DND-41 (cell line): ENCODE data around the gene LRRC47.

ENCODE experiments used
- ATAC-seq: fragments of 200-7000 bp; cut with Tn5 transposase; 3 replicates; pipeline ENCODE4 v1.9.1; 2021; ENCODE audit warnings: low read depth; ENCODE audit not compliant: insufficient read depth
- DNase-seq: peaks from one replicate; pipeline ENCODE4 v3.0.0-alpha.2; 2020
- H2AFZ ChIP-seq: 2 replicates; pipeline ENCODE4 v1.6.0; 2012; ENCODE audit warnings: low read depth, low read length
- H3K27ac ChIP-seq: 2 replicates; pipeline ENCODE4 v1.5.1; 2012; ENCODE audit warnings: low read length, inconsistent platforms
- H3K27me3 ChIP-seq: fragments of 200-600 bp; sonication (generic); 2 replicates; pipeline ENCODE4 v1.6.0; 2012; ENCODE audit warnings: low read length, mild to moderate bottlenecking, inconsistent platforms; ENCODE audit not compliant: insufficient read depth, poor library complexity
- H3K36me3 ChIP-seq: 2 replicates; pipeline ENCODE4 v1.5.1; 2012; ENCODE audit warnings: low read length, inconsistent platforms; ENCODE audit not compliant: insufficient read depth
- H3K4me1 ChIP-seq: 2 replicates; pipeline ENCODE4 v1.5.1; 2012; ENCODE audit warnings: mild to moderate bottlenecking, low read length; ENCODE audit not compliant: insufficient read depth
- H3K4me2 ChIP-seq: 2 replicates; pipeline ENCODE4 v1.6.0; 2012; ENCODE audit warnings: mild to moderate bottlenecking, moderate library complexity, low read length, inconsistent platforms; ENCODE audit not compliant: insufficient read depth
- H3K4me3 ChIP-seq, 2 experiments: fragments of 200-600 bp in 1 of 2; shearing (Covaris generic) in 1 of 2; 2 replicates each; pipeline ENCODE4 v1.5.1; 2012 to 2016; ENCODE audit warnings: inconsistent platforms in 2 of 2, low read length in 2 of 2, mild to moderate bottlenecking in 2 of 2, low read depth in 1 of 2, moderate library complexity in 1 of 2
- H3K79me2 ChIP-seq: 2 replicates; pipeline ENCODE4 v1.6.0; 2012; ENCODE audit warnings: low read length, inconsistent platforms; ENCODE audit not compliant: insufficient read depth
- H3K9ac ChIP-seq: 2 replicates; pipeline ENCODE4 v1.6.0; 2012; ENCODE audit warnings: low read depth, mild to moderate bottlenecking, inconsistent platforms, low read length, moderate library complexity
- H3K9me3 ChIP-seq: 2 replicates; pipeline ENCODE4 v1.5.1; 2012; ENCODE audit warnings: low read length, moderate library complexity, mild to moderate bottlenecking, inconsistent platforms; ENCODE audit not compliant: insufficient read depth, severe bottlenecking
- H4K20me1 ChIP-seq: 2 replicates; pipeline ENCODE4 v1.6.0; 2012; ENCODE audit warnings: low read length; ENCODE audit not compliant: insufficient read depth
- EZH2 ChIP-seq: IDR thresholded peaks from 3 replicates; pipeline ENCODE4 v1.6.1; 2012; ENCODE audit warnings: borderline replicate concordance, low read depth, mild to moderate bottlenecking, moderate library complexity, low read length, inconsistent platforms; ENCODE audit not compliant: severe bottlenecking
- TF ChIP-seq, protein P1 (sequence below): IDR thresholded peaks from 2 replicates; pipeline ENCODE4 v1.5.1; 2012; ENCODE audit warnings: borderline replicate concordance, low read length, moderate library complexity, mild to moderate bottlenecking; ENCODE audit not compliant: poor library complexity, severe bottlenecking; ENCODE audit errors: extremely low read depth

LRRC47 gene

GRCh38 chr1:3790952-3791351 is 5.3 kb downstream of the LRRC47 start:
- no peak overlapping the region for H3K4me2 ChIP-seq
- no peak overlapping the region for H3K27ac ChIP-seq
- no peak for DNase-seq
- no peak for ATAC-seq
- H3K4me1 ChIP-seq: peaks cover 32% of the 10 kb centered on the region
- peaks cover 83% of the 10 kb centered on the region for H4K20me1 ChIP-seq
- H2AFZ ChIP-seq: no peak overlapping the region
- H3K36me3 ChIP-seq: peaks cover 59% of the 10 kb centered on the region
- H3K27me3 ChIP-seq: no peaks in the 10 kb centered on the region
- peaks cover 81% of the 10 kb centered on the region for H3K79me2 ChIP-seq
- TF ChIP-seq EZH2: no peak
- TF ChIP-seq, protein P1, sequence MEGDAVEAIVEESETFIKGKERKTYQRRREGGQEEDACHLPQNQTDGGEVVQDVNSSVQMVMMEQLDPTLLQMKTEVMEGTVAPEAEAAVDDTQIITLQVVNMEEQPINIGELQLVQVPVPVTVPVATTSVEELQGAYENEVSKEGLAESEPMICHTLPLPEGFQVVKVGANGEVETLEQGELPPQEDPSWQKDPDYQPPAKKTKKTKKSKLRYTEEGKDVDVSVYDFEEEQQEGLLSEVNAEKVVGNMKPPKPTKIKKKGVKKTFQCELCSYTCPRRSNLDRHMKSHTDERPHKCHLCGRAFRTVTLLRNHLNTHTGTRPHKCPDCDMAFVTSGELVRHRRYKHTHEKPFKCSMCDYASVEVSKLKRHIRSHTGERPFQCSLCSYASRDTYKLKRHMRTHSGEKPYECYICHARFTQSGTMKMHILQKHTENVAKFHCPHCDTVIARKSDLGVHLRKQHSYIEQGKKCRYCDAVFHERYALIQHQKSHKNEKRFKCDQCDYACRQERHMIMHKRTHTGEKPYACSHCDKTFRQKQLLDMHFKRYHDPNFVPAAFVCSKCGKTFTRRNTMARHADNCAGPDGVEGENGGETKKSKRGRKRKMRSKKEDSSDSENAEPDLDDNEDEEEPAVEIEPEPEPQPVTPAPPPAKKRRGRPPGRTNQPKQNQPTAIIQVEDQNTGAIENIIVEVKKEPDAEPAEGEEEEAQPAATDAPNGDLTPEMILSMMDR: no peak
- H3K9me3 ChIP-seq: no peaks in the 10 kb centered on the region
- H3K4me3 ChIP-seq: no peak overlapping the region
- H3K9ac ChIP-seq: no peak overlapping the region

GRCh38 chr1:3790500-3790923 is 5.8 kb downstream of the LRRC47 start:
- ATAC-seq (no peak), DNase-seq (no peak)
- H3K4me1 ChIP-seq: peaks cover 29% of the 10 kb centered on the region
- H4K20me1 ChIP-seq: peaks cover 79% of the 10 kb centered on the region
- H3K27me3 ChIP-seq: no peaks in the 10 kb centered on the region
- no peak overlapping the region for H3K27ac ChIP-seq
- H3K9ac ChIP-seq: no peak overlapping the region
- no peak overlapping the region for H3K4me3 ChIP-seq
- no peak overlapping the region for H2AFZ ChIP-seq
- TF ChIP-seq, protein P1: no peak
- TF ChIP-seq EZH2: no peak
- H3K9me3 ChIP-seq: no peaks in the 10 kb centered on the region
- peaks cover 77% of the 10 kb centered on the region for H3K79me2 ChIP-seq
- no peak overlapping the region for H3K4me2 ChIP-seq
- peaks cover 62% of the 10 kb centered on the region for H3K36me3 ChIP-seq

- Histone ChIP-seq H3K27ac (no peak overlapping the region), H3K79me2 (peaks cover 68% of the 10 kb centered on the region), H3K9me3 (no peaks in the 10 kb centered on the region), H4K20me1 (peaks cover 72% of the 10 kb centered on the region), H3K36me3 (peaks cover 68% of the 10 kb centered on the region), H3K27me3 (no peaks in the 10 kb centered on the region), H2AFZ (no peak overlapping the region), H3K4me3 (no peak overlapping the region), H3K9ac (no peak overlapping the region), H3K4me1 (peaks cover 21% of the 10 kb centered on the region), H3K4me2 (no peak overlapping the region)
- no peak for TF ChIP-seq EZH2
- TF ChIP-seq, protein P1: no peak
- DNase-seq (no peak), ATAC-seq (no peak)
Observed at GRCh38 chr1:3789421-3790300, 6.6 kb downstream of the LRRC47 start.
